GM21529 (cell line): ENCODE results near the gene BCAR3.
"Not testable (repeated sequence)": the region's sequence is repeated elsewhere in the genome, so short reads cannot be mapped to it uniquely, and the experiment has no call there.

Experiments used
- ATAC-seq: cut with Tn5 transposase; IDR thresholded peaks from one replicate; pipeline ENCODE4 v1.9.1; 2021; ENCODE audit not compliant: unreplicated experiment

Gene BCAR3

DNA sequence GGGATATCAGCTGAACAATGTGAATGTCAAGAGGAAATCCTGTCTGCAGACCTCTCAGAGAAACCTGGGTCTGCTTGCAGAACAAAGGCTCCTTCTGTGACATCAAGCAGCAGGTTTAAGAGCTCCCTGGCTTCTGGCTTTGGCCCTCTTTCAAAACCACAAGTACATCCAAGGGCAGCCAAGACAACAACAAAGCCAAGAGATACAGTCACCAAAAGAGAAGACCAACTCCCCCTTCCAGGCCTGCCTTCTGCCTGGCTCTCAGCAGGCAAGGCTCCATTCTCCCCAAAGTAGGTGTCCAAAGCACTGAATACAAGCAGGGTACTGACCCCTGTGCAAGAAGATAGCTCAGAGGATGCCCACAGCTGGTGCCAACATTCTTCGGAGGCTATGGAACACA is 11.5 kb downstream of the BCAR3 start:
- no peak for ATAC-seq

DNA sequence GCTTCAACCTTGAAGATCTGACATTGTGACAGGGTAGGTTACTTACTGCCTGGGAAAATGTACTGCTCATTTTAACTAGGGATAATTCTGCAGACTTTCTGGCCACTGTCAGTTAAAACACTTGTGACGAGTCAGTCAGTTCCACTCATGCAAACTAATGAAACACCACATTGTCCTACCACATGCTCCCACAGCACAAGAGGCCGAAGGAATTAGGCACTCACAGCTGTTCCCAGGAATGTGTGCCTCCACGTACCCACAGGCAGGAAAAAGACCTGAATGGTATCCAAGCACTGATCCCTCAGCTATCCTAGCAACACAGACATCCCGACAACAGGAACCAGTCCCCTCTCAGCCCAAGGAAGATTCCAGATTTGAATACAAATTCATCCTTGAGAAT is 12.3 kb downstream of the BCAR3 start:
- ATAC-seq, result no peak

DNA sequence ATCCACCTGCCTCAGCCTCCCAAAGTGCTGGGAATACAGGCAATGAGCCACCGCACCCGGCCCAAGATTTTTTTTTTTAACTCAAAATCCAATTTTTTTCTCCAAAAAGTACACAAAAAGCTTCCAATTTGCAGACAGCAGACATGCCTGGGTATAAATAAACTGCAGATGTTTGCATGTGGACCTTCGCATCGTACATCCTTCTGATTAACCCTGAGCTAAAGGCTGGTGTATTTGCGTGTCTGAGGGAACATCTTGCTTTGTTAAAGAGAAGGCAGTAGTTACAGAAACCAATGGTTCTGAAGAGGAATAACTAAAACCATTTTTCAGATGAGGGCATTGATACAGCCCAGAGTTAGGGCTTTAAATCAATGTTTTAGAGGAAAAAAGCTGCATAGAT is 12.7 kb downstream of the BCAR3 start:
- ATAC-seq, result no peak

DNA sequence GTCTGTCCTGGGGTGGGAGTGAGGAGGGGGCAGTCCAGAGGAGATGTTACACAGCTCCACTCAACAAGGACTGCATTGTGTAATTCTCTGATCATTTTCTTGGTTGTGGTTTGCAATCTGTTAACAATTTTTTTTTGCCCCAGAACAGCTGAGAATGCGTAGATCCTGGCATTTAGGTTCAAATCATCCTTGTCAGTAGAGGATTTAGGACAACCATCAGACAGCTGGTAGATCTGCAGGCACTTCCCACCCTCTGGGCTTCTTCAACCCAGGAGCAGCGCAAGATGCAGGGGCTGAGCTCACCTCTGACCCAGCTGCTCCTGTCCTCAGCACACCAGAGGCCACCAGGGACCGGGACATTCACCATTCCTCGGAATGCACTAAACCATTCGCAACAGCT is 13.5 kb downstream of the BCAR3 start:
- no peak for ATAC-seq

DNA sequence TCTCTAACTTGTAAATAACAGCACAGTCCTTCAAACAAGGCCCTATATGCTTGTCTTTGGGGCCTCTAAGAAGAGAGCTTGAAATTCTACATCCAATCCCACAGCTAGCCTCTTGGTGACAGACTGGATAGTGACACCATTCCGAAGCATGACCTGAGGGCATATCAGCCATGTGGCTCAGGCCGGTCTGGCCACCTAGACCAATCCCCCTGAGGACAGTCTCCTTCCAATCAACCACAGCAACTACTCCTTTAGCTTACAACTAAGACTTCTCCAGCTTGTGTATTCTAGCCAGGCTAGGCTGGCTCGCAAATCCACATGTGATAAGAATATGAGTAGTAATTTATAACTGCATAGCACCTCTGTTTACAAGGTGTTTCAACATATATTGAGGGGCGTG is 14.0 kb downstream of the BCAR3 start:
- no peak for ATAC-seq

DNA sequence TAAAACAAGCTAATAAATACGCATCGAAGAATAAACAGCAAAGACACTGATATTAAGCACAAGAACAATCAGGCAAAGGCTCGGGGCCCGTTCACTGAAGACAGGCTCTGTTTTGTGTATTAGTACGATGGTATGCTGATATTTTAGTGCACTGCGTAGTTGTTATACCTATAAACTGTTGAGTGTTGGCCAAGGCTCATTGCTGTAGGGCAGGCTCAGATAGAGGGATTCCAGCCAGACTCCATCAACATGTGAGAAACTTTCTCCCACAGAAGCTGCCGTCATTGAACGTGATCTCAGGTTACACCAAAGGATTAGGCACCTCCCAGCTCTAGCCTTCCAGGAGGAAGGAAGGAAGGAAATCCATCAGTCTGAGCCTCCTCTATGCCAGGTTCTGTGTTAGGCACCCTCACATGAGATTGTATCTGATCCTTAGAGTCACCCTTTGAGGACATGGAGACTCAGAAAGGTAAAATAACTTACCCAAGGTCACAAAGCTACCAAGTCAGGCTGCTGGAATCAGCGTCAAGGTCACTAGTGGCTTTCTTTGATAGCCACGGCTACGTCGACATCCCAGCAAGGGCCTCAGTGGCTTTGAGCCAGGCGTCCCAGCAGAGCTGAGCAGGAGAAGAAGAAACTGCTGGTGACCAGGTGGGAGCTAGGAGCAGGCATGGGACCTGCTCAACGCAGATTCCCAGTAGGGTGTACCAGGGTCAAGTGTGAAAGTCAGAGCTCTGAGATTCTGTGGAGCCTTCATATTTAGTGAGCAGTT is 14.8 kb downstream of the BCAR3 start:
- no peak for ATAC-seq

DNA sequence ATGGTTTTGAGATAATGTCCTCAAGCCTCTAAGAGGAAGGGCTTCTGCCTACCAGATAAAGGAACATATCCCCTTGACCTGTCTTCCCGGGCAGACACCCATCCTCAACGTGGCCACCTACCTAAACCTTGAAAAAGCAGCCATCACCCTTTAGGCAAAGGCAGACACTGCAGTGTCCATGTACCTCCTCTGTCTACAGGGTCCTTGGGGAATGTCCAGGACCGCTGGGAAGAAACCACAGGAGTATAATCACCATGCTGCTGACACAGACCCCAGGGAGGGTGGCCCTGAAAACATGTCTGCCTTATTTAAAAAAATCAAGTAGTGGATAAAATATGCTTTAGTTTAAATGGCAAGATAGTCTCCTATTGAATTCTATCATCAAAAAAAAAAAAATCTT is 16.6 kb downstream of the BCAR3 start:
- ATAC-seq, result no peak

DNA sequence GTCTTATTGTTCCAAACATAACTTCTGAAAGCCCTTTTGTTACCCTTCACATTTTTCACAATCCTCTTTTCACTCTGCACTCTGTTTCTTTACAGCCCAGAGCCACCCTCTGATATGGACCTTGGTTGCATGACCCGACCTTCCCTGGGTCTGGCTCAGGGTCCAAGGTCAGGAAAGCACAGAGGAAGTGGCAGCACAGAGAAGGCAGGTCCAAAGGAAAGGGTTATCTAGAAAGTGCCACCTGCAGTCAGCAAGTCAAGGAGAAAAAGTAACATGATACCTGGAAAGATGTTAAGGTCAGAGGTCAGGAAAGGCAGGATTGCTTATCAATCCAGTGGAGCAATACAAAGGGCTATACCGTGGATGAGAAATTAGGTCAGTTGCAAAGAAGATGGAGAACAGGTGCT is 18.4 kb downstream of the BCAR3 start:
- ATAC-seq, result no peak

DNA sequence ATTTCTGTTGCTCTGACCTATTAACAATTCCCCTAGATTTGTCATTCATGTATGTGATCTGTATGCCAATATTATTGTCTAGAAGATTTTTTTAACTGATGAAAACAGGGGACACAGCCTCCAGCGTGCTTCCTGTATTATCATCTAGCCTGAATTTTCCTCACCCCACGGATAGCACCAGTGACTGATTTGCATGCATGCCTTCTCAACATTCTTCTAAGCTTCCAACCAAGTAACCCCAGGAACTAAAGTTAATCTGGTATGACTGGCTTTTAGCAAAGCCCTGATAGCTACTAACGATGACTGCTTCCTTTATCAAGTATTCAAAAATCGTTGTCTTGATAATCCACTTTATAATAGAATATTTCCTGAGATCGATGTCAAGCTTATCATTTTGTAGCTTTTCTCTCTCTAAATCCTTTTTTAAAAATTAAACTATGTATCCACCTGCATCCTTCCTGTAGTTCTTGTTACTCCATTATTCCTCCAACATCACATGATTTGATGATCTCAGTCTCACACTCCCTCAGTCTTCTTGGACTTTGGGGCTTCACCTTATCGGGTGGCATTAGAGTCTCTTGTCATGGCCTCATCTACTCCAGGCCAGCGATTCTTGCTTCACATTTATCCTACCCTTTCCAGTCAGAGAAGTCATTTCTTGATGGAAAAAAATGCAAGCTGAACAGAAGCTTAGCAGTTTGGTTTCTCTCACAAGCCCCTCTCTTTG is 19.0 kb downstream of the BCAR3 start:
- ATAC-seq, result no peak

DNA sequence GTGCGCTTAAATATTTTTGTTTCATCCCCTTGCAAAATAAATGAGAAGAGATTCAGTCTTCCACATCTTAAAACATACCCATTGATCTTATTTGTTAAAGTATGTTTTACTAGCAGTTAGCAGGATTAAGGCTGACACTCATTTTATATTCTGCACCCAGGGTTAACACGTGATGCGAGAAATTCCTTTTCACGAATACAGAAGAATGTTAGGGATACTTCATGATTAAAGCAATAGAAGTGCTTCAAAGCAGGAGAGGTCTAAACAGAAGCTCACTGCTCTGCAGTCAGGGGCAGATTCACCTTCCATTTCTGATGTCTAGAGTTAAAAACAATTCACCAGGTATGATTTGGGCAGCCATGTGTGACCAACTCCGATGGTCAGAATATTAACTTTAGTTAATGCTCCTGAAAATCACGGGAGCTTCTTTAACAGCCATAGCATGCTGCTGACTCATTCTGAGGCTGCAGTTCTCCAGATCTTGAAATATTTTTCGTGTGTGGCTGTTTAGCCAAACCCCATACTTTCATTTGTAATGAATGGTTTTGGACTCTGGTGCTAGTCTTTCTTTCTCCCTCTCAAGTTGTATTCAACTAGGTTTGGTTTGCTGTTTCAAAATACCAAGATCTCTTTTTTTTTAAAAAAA is 19.7 kb downstream of the BCAR3 start:
- ATAC-seq, result no peak

DNA sequence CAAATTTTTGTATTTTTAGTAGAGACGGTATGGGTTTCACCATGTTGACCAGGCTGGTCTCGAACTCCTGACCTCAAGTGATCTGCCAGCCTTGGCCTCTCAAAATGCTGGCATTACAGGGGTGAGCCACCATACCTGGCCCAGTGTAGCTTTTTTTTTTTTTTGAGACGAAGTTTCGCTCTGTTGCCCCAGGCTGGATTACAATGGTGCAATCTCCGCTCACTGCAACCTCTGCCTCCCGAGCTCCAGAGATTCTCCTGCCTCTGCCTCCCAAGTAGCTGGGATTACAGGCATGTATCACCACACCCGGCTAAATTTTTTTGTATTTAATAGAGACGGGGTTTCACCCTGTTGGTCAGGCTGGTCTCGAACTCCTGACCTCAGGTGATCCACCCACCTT is 20.3 kb downstream of the BCAR3 start:
- not testable (repeated sequence) for ATAC-seq

DNA sequence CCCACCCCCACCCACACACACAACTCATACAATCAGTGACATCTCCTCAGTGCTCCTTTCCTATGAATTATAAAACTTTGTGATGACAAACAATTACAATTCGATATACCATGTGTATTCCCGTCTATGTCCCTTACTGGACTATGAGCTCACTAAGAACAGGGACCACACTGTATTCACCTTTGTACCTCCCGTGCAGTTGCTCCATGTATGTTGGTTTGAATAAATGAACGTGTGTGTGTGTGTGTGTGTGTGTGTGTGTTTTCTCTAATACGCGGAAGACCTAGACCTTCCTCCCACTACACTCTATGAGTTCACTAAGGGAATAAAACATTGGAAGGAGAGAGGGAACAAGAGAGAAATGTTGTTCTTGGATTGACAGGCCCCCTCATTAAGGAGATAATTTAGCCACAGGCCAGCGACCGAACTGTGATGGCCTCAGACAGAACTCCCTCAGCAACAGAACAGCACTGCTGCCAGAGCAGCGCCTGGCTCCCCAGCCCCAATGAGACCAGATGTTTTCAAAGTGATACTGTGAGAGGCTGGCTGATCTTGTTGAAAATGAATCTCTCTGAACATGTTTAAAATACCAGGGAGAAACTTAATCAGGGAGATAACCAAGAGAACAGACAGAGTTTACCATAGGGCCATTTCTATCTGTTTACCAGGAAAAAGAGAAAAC is 21.7 kb downstream of the BCAR3 start:
- ATAC-seq, result no peak

DNA sequence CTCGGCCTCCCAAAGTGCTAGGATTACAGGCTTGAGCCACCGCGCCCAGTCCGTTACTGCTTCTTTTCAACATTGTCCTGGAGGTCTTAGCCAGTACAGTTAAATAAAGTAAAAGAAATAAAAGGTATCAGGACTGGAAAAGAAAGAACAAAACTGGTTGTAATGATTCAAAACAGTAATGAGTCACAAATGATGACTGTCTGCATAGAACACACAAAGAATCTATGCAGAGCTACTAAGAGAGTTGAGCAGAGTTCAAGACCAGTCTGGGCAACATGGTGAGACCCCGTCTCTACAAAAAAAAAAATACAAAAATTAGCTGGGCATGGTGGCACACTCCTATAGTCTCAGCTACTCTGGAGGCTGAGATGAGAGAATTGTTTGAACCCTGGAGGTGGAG is 23.4 kb downstream of the BCAR3 start:
- ATAC-seq, result no peak

DNA sequence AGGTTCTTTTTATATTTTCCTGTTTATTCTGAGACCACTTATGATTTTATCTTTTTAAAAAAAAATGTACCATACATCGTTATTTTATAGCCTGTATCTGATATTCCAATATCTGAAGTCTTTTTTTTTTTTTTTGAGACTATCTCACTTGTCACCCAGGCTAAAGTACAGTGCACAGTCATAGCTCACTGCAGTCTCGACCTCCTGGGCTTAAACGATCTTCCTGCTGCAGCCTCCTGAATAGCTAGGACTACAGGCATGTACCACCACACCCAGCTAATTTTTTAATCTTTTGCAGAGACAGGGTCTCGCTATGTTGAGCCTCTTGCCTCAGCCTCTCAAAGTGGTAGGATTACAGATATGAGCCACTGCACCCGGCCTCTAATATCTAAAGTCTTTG is 25.1 kb downstream of the BCAR3 start:
- no peak for ATAC-seq

DNA sequence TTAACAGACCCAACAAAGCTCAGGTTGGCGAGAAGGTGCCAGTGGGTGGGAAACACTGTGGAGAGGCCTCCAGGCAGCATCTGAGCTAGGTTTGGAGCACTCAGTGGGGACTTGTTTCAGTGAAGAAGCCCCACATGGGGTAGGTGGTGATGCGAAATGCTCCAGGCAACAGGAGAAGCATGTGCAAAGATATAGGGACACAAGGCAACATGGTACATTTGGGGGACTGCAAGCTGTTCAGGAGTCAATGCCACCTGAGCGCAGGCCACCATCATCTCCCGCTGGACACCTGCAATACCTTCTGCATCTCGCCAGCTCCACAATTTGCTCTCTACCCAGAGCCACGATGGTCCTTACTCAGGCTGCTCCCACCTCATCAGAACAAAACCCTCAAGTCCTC is 28.0 kb downstream of the BCAR3 start:
- no peak for ATAC-seq

DNA sequence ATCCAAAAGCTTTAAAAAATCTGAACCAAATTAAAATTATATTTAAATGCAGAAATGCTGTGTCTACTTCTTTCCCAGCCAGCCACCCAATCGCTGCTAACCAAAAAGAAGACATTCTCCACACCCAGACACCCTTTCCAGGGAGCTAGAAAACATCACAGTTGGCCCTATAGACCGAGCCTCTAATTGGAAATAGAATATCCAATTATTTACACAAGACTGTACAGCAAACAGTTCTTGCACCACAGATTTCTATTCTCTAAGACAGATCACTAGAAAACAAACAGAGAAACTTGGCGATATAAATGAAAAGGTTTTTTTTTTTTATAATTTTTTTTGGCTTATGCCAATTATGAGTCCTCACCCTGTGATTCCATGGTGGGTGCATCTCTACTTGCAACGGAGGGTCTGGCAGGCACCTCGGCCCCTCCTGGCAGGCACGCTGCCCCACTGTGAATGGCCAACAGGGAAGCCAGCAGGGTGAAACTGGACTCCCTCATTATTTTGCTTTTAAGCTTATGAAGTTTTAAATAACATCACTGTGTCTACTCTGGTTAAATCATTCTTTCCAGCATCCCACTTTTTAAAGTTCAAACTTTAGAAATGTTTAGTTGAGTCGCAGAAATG is 29.2 kb downstream of the BCAR3 start:
- no peak for ATAC-seq

DNA sequence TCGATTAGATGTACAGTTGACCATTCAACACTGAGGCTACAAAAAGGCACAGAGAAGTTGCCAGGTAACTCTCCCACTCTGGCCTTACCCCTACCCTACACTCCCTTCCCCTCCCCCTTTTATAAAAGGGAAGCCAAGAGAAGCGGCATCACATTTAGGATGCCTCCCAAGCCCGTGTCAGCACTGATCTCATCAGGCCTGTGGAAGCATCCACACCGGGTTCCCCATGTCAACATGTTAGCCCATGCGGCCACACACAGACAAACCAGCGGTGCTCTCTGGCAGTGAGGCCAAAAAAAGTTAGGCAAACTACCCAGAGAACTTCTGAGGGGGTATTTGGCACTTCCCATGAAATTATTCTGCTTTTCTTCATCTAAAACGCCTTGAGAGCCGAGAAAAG is 29.9 kb downstream of the BCAR3 start:
- no peak for ATAC-seq

DNA sequence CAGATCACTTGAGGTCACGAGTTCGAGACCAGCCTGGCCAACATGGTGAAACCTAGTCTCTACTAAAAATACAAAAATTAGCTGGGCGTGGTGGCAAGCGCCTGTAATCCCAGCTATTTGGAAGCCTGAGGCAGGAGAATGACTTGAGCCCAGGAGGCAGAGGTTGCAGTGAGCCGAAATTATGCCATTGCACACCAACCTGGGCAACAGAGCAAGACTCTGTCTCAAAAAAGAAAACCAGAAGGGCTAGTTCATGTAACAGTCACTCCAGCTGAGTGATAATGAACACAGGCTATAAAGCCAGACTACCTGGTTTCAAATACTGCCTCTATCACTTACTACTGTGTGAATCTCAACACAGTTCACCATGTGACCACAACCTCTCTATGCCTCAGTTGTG is 31.5 kb downstream of the BCAR3 start:
- ATAC-seq, result not testable (repeated sequence)

DNA sequence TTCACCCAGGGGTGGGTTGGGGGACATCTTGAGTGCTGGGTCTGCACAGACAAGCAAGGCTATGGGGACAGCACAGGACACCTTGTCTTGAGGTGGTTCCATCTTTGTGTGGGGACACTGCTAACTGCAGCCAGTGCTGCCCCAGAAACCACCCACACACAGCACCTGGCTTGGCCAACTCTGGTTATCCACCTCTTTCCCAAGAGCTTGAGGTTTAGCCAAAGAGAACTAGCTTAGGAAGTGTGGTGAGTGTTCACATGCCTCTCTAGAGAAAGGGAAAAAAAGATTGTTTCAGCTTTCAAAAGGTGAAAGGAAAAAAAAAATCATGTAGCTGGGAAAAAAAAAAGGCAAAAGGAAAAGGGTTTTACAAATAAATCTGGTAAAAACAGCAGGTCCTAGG is 32.4 kb downstream of the BCAR3 start:
- ATAC-seq, result no peak

DNA sequence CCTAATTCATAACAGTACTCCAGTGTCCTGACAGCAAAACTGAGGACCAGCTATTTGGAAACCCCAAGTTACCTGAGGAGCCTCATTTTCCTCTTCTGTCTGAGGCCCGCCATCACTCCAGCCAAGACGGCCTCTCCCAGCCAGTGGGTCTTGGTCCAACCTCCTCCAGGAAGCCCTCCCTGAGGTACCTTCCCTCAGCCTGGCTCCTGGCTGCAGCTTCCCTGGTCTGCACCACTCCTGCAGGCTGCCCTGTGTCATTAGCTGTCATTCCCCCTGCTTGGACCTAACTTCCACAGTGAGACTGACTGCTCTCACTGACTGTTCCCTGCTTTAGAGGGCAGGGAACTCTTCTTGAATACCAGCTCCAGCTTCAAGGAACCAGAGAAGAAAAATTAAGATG is 33.0 kb downstream of the BCAR3 start:
- ATAC-seq, result no peak

DNA sequence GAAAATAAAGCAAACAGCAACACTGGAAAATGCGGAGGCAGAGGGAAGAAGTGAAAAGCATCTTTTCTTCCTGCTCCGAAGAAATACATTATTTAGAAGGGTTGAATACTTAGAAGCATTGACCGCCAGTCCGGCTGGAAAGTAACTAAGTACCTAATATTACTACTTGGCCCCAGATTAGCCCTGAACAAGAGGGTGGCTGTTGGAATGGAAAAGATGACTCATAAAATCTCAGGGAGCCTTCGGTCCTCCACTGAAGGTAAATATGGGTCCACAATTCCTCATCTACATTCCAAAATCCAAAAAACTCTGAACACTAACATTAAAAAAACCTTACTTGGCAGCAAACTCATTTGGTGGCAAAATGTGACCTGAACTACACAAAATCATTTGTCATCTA is 40.1 kb downstream of the BCAR3 start:
- ATAC-seq, result no peak
